Astrocyte of the spinal cord (primary cell): ENCODE measurements around the gene ZNF497.

Source experiments
- DNase-seq: peaks from one replicate; pipeline ENCODE4 v3.0.0; 2011; ENCODE audit warnings: low read depth, low spot score
- H3K4me3 ChIP-seq: 2 replicates; pipeline ENCODE4 v1.5.1; 2011; ENCODE audit warnings: low read depth, mild to moderate bottlenecking, low read length, moderate library complexity
- in situ Hi-C: cut with HindIII; loops from 2 replicates; pipeline ENCODE4 v1.10.0; 2017; ENCODE audit warnings: low sequenced_read_pairs
- TF ChIP-seq, protein P1 (sequence below): IDR thresholded peaks from 2 replicates; pipeline ENCODE4 v1.5.1; 2012; ENCODE audit warnings: low read depth, mild to moderate bottlenecking, low read length, inconsistent platforms

Gene ZNF497

DNA sequence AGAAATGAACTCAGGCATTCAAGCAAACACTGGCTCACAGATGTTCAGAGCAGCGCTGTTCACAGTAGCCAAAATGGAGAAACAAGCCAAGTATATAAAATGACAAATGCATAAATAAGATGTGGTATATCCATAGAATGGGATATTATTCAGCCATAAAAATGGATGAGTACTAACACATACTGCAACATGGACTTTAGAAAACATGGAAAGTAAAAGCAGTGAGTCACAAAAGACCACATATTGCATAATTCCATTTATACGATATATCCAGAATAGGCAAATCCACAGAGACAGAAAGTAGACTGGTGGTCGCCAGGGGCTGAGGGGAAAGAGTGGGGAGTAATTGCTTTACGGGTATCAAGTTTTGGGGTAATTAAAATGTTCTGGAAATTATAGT is 11.6 kb upstream of the ZNF497 start:
- DNase-seq = no peak
- TF ChIP-seq, protein P1, sequence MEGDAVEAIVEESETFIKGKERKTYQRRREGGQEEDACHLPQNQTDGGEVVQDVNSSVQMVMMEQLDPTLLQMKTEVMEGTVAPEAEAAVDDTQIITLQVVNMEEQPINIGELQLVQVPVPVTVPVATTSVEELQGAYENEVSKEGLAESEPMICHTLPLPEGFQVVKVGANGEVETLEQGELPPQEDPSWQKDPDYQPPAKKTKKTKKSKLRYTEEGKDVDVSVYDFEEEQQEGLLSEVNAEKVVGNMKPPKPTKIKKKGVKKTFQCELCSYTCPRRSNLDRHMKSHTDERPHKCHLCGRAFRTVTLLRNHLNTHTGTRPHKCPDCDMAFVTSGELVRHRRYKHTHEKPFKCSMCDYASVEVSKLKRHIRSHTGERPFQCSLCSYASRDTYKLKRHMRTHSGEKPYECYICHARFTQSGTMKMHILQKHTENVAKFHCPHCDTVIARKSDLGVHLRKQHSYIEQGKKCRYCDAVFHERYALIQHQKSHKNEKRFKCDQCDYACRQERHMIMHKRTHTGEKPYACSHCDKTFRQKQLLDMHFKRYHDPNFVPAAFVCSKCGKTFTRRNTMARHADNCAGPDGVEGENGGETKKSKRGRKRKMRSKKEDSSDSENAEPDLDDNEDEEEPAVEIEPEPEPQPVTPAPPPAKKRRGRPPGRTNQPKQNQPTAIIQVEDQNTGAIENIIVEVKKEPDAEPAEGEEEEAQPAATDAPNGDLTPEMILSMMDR = no peak
- no peak overlapping the region for H3K4me3 ChIP-seq
- in situ Hi-C loops = no loop called here

DNA sequence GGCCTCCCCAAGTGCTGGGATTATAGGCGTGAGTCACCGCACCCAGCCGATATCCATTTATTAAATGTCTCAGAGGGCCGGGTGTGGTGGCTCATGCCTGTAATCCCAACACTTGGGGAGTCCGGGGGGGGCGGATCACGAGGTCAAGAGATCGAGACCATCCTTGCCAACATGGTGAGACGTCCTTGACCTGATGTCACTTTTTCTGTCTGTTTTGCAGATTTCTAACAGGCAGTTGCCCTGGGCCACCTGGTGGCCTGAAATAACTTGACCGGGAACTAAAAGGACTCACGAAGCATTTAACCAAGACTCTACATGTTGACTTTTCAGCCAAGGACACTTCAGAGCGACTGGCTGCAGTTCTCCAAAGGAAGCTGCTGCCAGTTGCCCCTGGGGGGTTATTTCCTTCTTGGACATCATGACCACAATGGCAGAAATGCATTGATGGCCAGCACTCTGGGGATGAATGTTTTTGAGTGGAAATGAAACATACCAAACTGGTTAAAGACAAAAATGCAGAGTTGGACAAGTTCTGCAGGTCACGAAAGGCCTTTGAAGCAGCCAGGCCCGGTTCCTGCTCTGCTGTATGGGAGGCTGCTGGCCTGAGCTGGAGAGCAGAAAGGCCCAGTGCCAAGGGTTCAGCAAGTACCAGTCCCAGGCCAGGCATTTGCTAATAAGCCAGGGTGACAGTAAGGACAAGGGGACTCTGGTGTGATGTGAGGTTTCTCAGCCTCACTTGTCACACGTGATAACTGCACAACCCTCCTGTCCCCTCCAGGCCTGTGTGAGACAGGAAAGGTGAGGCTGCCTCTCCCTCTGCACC is 10.0 kb upstream of the ZNF497 start:
- no peak overlapping the region for H3K4me3 ChIP-seq
- in situ Hi-C loops = no loop called here
- DNase-seq = no peak
- TF ChIP-seq, protein P1 = no peak

DNA sequence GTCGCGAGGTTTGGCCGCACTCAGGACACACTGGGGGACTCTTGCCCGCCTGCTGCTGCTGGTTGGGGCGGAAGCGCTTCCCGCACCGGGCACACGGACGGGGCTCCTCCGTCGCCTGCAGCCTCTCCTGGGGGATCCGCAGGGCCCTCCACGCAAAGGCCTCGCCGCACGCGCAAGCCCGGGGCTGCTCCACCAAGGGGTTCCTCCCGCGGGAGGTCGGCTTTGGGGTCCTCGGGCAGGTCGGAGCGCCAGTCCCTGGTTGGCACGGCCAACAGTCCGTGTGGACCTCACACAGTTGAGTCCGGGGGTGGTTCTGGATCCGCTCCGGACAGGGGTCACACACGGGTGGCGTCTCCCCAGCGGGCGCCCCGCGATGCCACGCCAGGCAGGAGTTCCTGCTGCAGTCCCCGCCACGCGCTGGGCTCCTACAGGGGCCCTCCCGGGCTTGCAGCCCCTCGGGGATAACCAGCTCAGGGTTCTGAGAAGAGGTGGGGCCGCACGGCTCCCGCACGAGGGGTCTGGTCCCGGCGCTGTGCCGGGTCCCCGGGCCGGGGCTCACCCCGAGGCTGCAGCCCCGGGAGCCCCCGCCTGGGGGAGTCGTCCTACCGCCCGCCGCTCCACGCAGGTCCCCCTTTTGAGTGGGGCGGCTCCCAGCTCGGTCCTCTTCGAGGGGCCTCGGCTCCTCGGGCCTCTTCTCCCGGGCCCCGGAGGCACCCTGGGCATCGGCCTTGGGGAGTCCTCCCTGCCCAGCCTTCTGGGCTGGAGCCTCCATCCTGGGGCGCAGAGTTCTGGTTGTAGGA is 6.2 kb upstream of the ZNF497 start:
- H3K4me3 ChIP-seq = no peak overlapping the region
- DNase-seq = no peak
- TF ChIP-seq, protein P1 = no peak
- in situ Hi-C loops = no loop called here

DNA sequence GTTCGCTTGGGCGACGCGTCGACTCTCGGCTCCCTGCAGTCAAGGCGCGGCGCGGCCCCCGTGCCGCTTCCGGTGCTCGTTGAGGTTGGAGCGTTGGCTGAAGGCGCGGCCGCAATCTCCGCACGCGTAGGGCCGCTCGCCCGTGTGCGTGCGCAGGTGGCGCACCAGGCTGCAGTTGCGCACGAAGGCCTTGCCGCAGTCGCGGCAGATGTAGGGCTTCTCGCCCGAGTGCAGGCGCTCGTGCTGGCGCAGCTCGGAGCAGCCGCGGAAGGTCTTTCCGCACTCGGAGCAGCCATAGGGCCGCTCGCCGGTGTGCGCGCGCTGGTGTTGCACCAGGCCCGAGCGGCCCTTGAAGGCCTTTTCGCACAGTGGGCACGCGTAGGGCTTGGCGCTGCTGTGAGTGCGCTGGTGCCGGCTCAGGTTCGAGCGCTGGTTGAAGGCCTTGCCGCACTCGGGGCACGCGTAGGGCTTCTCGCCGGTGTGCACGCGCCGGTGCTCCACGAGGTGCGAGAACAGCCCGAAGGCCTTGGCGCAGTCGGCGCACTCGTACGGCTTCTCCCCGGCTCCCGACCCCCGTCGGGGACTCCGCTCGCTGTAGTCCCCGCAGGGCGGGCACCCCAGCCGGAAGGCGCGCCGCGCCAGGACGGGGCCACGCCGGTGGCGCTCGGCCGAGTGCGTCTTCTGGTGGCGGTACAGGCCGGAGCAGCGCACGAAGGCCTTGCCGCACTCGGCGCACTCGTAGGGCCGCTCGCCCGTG is 5.3 kb upstream of the ZNF497 start:
- in situ Hi-C loops = no loop called here
- DNase-seq = no peak
- no peak overlapping the region for H3K4me3 ChIP-seq
- TF ChIP-seq, protein P1 = no peak

DNA sequence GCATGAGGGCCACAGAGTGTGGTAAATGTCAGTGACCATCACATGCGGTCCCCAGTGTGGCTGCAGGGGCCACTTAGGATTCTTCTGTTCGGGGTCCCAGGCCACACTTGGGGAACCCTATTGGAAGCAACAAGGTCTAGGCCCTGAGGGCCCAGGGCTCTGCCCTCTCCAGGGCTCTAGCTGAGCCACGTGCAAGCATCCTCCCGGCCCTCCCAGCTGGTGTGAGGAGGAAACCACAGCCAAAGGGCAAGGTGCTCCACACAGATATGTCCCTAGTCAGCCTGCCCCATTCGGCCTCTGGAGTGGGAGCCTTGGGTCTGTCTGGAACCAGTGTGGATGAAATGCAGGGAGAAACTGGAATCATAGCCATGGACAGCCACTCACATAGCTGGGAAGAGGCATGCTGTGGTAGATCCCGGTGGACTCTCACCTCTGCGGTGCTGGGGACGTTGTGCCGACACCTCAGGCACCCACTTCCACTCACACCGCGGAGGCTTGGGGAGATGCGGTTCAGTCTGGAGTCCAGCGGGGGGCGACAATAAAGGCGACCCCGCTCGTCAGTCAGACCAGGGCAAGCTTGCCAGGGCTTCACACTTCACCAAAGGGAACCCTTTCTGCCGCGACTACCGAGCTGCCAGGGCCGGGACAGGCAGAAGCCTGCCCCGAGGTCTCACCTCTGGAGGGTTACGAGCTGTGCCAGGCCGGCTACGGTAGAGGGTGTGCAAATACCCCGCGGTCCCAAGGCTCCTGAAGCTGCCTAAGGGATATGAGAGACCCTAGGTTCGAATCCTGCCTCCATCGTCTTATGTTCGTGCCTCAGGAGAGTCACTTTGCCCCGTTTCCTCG is 4.3 kb upstream of the ZNF497 start:
- TF ChIP-seq, protein P1 = no peak
- no peak for DNase-seq
- in situ Hi-C loops = no loop called here
- H3K4me3 ChIP-seq = no peak overlapping the region
